A673 (cell line): ENCODE results near the gene DAPK2.

Experiments used
- EZH2 ChIP-seq: fragments of 200-600 bp; sonication (generic); IDR thresholded peaks from 2 replicates; pipeline ENCODE4 v1.6.1; 2017; ENCODE audit warnings: borderline replicate concordance, low read depth, mild to moderate bottlenecking, mixed read lengths, antibody characterized with exemption, low read length; ENCODE audit not compliant: poor library complexity, severe bottlenecking
- TF ChIP-seq, protein P1 (sequence below): fragments of 300-800, 200-600 bp; sonication (generic); conservative IDR thresholded peaks from 2 replicates; pipeline ENCODE4 v1.5.1; 2017; ENCODE audit warnings: low read depth, mild to moderate bottlenecking, antibody characterized with exemption, low read length, moderate library complexity, mixed read lengths

DNA sequence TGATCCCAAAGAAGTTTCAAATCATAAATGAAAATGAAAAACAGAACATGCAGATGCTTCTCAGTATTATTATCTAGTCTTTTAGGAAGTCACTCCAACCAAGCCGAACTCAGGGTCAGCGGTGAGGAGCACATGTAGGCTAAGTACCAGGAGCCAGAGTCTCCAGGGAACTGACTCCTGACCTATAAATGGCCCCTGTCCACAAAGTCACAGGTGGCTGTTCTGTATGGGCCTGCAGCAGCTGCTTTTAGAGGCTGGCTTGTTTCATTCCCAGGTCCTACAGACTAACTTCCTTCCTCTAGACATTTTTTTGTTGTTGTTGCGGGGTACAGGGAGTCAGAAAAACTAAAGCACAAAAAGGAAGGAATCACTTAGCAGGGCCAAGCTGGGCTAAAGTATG lies 54.6 kb downstream of the DAPK2 start:
- TF ChIP-seq, protein P1, sequence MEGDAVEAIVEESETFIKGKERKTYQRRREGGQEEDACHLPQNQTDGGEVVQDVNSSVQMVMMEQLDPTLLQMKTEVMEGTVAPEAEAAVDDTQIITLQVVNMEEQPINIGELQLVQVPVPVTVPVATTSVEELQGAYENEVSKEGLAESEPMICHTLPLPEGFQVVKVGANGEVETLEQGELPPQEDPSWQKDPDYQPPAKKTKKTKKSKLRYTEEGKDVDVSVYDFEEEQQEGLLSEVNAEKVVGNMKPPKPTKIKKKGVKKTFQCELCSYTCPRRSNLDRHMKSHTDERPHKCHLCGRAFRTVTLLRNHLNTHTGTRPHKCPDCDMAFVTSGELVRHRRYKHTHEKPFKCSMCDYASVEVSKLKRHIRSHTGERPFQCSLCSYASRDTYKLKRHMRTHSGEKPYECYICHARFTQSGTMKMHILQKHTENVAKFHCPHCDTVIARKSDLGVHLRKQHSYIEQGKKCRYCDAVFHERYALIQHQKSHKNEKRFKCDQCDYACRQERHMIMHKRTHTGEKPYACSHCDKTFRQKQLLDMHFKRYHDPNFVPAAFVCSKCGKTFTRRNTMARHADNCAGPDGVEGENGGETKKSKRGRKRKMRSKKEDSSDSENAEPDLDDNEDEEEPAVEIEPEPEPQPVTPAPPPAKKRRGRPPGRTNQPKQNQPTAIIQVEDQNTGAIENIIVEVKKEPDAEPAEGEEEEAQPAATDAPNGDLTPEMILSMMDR, result no peak
- TF ChIP-seq EZH2, result no peak
